AG04450 (cell line): ENCODE measurements around the gene PPP4C. TPM values are rescaled to one million over a fixed set of nuclear protein-coding genes. Genes with fewer than 3 reads are reported as not detected.

ENCODE experiments used
- CTCF ChIA-PET: fragments of 300-600, 350-600 bp; formaldehyde crosslinking; extraction: SDS; loops from one replicate; lab custom pipeline; 2022; ENCODE audit warnings: antibody characterized with exemption, inconsistent platforms; lab: Charles Lee
- POLR2A ChIA-PET: fragments of 350-600 bp; formaldehyde crosslinking; extraction: SDS; loops from one replicate; lab custom pipeline; 2021; ENCODE audit warnings: antibody characterized with exemption, inconsistent platforms; lab: Yijun Ruan, JAX
- DNase-seq: peaks from one replicate; pipeline ENCODE4 v3.0.0-alpha.2; 2011; ENCODE audit warnings: low read depth, low spot score
- H3K27ac ChIP-seq: one replicate; pipeline ENCODE4 v1.5.1; 2012; ENCODE audit warnings: low read depth, low read length, control low read depth
- H3K27me3 ChIP-seq: one replicate; pipeline ENCODE4 v1.6.0; 2012; ENCODE audit warnings: low read length; ENCODE audit not compliant: control insufficient read depth, insufficient read depth
- H3K4me3 ChIP-seq: 2 replicates; pipeline ENCODE4 v1.5.1; 2011; ENCODE audit warnings: mild to moderate bottlenecking, low read depth, low read length, control low read depth
- H3K9me3 ChIP-seq: 2 replicates; pipeline ENCODE4 v1.5.1; 2012; ENCODE audit warnings: low read length; ENCODE audit not compliant: control insufficient read depth, insufficient read depth
- CTCF ChIP-seq: IDR thresholded peaks from 2 replicates; pipeline ENCODE4 v1.5.1; 2011; ENCODE audit warnings: low read depth, low read length, control low read depth, inconsistent platforms
- polyA minus RNA-seq: library from RNA; depleted of rRNA, polyadenylated mRNA; stranded (reverse); fragments of >200 nt; gene quantifications from 2 replicates; pipeline ENCODE4 v1.2.3, GENCODE V29; 2011; rRNA and poly(A)+ RNA removed
- polyA plus RNA-seq: library from polyadenylated mRNA; depleted of rRNA; stranded (reverse); fragments of >200 nt; gene quantifications from 2 replicates; pipeline ENCODE4 v1.2.3, GENCODE V29; 2011; rRNA removed

The PPP4C gene
- 112 and 140 TPM in 2 replicates for polyA plus RNA-seq
- polyA minus RNA-seq = 325 and 433 TPM in 2 replicates

DNA sequence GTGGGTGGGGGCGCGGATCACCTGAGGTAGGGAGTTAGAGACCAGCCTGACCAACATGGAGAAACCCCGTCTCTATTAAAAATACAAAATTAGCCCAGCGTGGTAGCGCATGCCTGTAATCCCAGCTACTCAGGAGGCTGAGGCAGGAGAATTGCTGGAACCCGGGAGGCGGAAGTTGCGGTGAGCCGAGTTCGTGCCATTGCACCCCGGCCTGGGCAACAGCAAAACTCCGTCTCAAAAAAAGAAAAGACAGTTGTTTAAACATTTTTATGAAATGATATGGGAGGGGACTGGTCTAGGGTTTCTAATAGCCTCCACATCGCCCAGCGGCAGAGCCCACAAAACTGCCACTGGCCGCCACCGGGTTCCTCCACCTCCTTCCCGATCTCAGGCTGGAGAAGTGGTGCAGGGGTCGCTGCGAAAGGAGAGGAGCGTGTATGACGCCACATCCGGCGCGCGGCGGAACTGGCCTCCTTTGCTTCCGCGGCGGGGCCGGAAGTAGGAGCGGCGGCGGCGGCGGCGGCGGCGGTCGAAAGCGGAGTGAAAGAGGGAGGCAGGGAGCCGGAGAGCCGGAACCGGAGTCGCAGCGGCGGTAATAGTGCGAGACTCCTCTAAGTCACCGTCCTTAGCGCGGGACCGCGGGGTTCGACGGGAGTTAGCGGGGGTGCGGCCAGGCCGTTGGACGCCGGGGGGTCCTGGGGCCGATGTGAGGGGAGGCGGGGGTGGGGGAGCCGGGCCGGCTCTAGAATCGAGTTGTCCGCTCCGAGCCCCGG is at the start of gene PPP4C:
TSS of gene PPP4C (plus strand) at position 492 of the 773 bp plus-strand sequence. CDS start 384 bp downstream, outside the sequence.
- H3K4me3 ChIP-seq = peak within 1 kb of the TSS; percentile 99
- POLR2A ChIA-PET = interaction anchor here (0.7 to 4.7 kb wide), 4 partner anchors 9 to 499 kb away, joined by 3 to 24 read pairs (median 13); partner anchors contain the start of gene ALDOA

DNA sequence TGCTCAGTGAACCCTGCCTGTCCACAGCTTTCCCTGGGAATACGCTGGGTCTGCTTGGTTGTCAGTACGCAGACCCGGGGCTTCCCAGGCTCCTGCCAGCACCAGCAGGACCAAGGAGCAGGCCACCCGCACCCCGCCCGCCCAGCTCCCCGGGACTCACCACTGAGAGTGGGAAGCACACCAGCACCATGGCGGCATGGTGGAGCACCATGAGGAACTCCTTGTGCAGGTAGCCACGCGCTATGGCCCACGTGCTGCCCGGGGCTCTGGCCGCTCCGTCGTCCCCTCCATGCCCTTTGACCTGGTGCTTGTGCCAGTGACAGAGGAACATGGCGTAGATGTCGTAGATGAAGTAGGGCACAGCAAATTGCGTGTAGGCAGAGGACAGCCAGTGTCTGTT is 49.3 kb upstream of the PPP4C start:
- ChIA-PET POLR2A (no interaction called here), CTCF (no interaction called here)
- no peak overlapping the region for H3K27ac ChIP-seq
- no peak overlapping the region for H3K4me3 ChIP-seq
- no peak for DNase-seq
- TF ChIP-seq CTCF = no peak
- no peaks in the 10 kb centered on the region; the same call in 1 of the 2 replicates for H3K9me3 ChIP-seq
- H3K27me3 ChIP-seq = peaks cover 71% of the 10 kb centered on the region

More for the DNA sequence above, at the start of gene PPP4C:
- no peaks in the 10 kb centered on the region for H3K27me3 ChIP-seq
- DNase-seq = peak; percentile 66
- H3K27ac ChIP-seq = peak within 1 kb of the TSS; percentile 81
- CTCF ChIA-PET = interaction anchor here (1.0 kb wide), 1 partner anchor 9 kb away, joined by 3 read pairs; no protein-coding TSS in a partner anchor
- TF ChIP-seq CTCF = 0 out of 2 replicates have a peak, but pooled peaks have one; percentile 8
- H3K9me3 ChIP-seq = peaks cover 3% of the 10 kb centered on the region; the same call in 1 of the 2 replicates

DNA sequence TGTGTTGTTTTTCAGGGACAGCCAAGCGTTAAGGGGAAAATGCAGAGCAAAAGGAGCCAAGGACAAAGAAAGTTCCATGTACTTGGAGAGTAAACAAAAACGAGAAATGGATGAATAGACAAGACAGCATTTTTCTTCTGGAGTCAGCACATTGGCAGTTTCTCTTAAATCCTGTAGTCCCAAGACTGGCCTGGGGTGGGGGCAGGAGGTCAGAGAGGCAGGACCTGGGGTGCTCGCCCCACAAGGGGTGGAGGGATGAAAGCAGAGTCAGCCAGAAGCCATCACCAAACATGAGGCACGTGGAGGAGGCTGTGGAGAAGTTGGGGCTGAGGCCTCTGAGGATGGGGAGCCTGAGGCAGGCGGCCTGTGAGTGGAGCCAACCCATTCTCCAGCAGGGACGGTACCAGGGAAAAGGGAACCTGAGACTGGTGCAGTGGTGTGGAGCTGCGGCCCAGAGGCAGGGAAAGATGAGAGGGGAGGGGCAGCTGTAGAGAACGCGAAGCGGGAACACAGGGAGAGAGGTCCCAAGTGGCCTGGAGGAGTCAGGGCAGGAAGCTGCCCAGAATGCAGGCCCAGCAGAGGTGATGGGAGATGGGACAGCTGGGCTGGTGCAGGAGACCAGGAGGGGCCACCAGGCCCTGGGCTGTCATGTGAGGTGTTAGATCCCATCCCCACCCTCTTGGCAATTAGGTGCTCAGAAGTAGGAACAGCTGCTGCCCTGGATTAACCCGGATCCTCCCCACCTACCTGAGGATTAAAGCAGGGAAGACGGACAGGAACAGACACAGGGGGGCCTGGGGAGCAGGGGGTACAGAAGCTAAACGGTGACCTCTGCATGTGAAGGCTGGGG is 48.0 kb upstream of the PPP4C start:
- Histone ChIP-seq H3K27me3 (peaks cover 77% of the 10 kb centered on the region), H3K9me3 (no peaks in the 10 kb centered on the region; the same call in 1 of the 2 replicates), H3K4me3 (no peak overlapping the region), H3K27ac (no peak overlapping the region)
- DNase-seq = no peak
- CTCF ChIA-PET = interaction anchor here (0.5 to 1.0 kb wide), 2 partner anchors 176 to 180 kb away, joined by 3 to 4 read pairs; no protein-coding TSS in a partner anchor
- POLR2A ChIA-PET = no interaction called here
- no peak for TF ChIP-seq CTCF

DNA sequence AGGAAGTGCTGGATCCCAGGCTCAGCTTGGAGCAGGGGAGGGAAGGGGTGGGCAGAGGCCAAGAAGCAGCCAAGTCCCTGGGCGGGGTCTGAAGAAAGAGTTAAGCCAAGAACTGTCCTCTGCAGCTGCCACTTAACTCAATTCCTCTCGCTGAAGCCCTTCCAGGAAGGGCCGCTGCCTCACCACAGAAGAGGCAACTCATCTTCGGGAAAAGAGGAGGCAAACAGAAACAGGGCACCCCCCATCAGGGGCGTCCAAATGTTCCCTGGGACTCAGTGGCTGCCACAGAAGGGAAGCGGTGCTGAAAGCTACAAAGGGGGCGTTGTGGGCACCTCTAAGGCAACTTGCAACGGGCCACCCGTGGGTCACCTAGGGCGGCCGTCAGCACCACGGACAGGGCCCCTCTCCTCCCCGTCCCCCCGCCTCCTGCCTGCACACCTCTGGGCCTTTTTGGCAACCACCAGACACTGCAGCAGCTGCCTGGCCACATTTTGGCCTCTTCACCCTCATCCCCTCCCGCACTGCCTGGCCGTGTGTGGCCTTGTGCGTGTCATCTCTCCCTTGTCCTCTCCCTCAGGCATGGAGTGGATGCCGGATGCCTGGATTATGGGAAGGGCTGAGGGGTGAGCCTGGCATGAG is 47.2 kb upstream of the PPP4C start:
- no peak overlapping the region for H3K4me3 ChIP-seq
- no peak for TF ChIP-seq CTCF
- peaks cover 70% of the 10 kb centered on the region for H3K27me3 ChIP-seq
- no peak for DNase-seq
- POLR2A ChIA-PET = no interaction called here
- CTCF ChIA-PET = interaction anchor here (1.0 kb wide), 1 partner anchor 180 kb away, joined by 3 read pairs; no protein-coding TSS in a partner anchor
- no peak overlapping the region for H3K27ac ChIP-seq
- H3K9me3 ChIP-seq = no peaks in the 10 kb centered on the region; the same call in 1 of the 2 replicates
